GM12872 (cell line): Measurements from ENCODE around the gene LDHB.

ENCODE experiments used
- TF ChIP-seq, protein P1 (sequence below): IDR thresholded peaks from 3 replicates; pipeline ENCODE4 v1.5.1; 2011; ENCODE audit warnings: low read depth, mild to moderate bottlenecking, low read length, moderate library complexity; ENCODE audit not compliant: insufficient read depth

LDHB gene

GRCh38 chr12:21691515-21691914 is 33.9 kb upstream of the LDHB start:
- TF ChIP-seq, protein P1, sequence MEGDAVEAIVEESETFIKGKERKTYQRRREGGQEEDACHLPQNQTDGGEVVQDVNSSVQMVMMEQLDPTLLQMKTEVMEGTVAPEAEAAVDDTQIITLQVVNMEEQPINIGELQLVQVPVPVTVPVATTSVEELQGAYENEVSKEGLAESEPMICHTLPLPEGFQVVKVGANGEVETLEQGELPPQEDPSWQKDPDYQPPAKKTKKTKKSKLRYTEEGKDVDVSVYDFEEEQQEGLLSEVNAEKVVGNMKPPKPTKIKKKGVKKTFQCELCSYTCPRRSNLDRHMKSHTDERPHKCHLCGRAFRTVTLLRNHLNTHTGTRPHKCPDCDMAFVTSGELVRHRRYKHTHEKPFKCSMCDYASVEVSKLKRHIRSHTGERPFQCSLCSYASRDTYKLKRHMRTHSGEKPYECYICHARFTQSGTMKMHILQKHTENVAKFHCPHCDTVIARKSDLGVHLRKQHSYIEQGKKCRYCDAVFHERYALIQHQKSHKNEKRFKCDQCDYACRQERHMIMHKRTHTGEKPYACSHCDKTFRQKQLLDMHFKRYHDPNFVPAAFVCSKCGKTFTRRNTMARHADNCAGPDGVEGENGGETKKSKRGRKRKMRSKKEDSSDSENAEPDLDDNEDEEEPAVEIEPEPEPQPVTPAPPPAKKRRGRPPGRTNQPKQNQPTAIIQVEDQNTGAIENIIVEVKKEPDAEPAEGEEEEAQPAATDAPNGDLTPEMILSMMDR: no peak

GRCh38 chr12:21690704-21691368 is 33.2 kb upstream of the LDHB start:
- TF ChIP-seq, protein P1: no peak

DNA sequence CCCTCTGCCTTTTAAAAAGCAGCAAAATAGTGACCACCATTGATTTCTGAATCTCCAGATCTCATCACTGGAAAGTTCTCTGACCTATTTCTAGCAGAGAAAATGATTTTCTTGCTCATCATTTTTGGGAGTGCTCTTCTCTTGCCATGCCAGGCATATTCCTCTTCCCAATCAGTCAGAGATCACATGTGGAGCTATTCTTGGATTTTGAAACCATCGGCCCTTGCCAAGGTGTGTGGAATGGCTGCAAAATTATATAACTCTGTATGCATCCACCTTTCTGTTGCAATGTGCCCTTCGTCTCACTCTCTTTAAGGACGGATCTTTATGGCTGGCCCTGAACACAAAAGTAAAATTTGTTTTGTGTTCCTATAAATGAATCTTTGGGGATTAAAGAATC is 25.5 kb upstream of the LDHB start:
- TF ChIP-seq, protein P1: no peak

DNA sequence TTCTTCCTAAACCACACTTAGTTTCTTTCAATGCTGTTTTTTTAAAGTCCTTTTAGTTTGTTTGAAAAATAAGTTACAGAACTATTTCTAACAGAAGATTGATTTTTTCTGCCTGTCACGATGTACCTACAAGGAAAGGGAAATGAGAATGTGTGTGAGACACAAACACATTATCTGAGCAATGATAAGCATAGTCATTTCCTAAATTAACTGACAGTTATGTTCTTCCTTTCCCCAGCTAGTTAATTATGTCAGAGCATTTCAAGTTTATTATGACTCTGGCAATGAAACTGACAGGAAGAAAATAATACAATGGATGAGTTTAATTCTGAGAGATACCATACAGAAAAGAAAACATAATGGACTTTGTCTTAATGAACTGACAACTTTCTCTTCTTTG is 21.3 kb upstream of the LDHB start:
- TF ChIP-seq, protein P1: no peak

DNA sequence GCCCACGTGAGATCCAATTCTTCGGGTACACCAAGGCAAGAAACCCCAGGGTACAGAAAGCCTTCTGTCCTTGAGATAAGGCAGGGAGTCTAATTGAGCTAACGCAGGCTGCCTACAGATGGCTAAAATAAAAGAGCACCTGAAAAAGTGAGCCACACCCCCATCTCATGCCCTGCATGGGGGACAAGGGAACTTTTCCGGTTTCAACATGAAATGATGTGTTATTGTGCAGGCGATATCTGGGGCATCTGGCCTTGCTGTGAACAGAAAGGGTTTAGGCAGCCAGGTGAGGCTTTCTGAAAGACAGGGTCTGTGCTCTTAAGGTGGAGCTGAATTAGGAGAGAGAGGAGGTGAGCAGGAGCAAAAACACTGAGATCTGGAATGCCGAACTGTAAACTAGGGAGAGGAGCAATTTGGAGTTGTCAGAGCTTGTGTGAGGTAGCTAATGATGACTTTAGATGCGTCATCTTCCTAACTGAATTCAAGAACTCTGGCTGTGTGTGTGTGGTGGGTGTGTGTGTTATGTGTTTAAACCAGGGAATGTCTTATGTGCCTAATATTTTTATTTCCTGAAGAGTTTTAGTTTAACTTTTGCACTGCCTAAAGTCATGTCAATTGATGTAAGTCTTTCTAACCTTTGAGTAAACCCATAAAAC is 20.1 kb upstream of the LDHB start:
- TF ChIP-seq, protein P1: no peak

GRCh38 chr12:21677204-21677603 is 19.6 kb upstream of the LDHB start:
- TF ChIP-seq, protein P1: no peak

GRCh38 chr12:21676776-21677175 is 19.1 kb upstream of the LDHB start:
- TF ChIP-seq, protein P1: no peak
